GM19468 (cell line): ENCODE measurements around the gene TFF1.
"Not testable (repeated sequence)": the region's sequence is repeated elsewhere in the genome, so short reads cannot be mapped to it uniquely, and the experiment has no call there.

Experiments
- ATAC-seq: cut with Tn5 transposase; IDR thresholded peaks from one replicate; pipeline ENCODE4 v1.9.1; 2021; ENCODE audit warnings: mild to moderate bottlenecking, moderate library complexity, moderate number of reproducible peaks; ENCODE audit not compliant: unreplicated experiment; ENCODE audit errors: extremely low read depth

The TFF1 gene

DNA sequence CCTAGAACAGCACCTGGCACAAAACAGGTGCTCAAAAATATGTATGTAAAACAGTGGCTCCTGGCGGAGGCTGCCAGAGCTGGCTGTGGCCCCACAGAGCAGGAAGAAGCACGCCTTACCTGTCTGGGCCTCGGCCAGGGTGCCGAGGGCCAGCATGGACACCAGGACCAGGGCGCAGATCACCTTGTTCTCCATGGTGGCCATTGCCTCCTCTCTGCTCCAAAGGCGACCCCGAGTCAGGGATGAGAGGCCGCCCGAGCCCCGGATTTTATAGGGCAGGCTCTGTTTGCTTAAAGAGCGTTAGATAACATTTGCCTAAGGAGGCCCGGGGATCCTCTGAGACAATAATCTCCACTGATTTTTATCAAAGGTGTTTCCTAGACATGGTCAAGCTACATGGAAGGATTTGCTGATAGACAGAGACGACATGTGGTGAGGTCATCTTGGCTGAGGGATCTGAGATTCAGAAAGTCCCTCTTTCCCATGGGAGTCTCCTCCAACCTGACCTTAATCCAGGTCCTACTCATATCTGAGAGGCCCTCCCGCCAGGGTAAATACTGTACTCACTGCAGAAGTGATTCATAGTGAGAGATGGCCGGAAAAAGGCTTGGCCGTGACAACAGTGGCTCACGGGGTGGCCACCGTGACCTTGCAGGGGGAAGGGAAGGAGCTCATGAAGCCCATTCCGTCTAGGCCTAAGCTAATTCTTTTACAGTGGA, at the start of gene TFF1:
Gene TFF1 (minus strand): TSS at position 244 of the 719 bp plus-strand sequence. CDS start 40 bp downstream, at position 204.
- no peak for ATAC-seq

- ATAC-seq = peak; percentile 54
Observed at GRCh38 chr21:42414928-42415769, 48.8 kb upstream of the TFF1 start.

DNA sequence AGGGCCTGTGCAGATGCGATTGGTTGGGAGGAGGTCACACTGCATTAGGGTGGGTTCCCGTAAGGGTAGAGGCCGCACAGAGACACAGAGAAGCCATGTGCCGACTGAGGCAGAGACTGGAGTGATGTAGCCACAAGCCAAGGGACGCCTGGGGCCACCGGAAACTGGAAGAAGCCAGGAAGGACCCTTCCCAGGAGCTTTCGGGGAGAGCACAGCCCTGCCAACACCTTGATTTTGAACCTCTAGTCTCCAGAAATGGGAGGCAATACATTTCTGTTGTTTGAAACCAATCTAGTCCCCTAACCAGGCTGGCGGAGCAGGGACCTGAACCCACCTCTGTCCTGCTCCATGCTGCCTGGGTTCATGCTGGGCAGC, 48.2 kb upstream of the TFF1 start:
- ATAC-seq = no peak

GRCh38 chr21:42414066-42414465, 47.7 kb upstream of the TFF1 start:
- ATAC-seq = no peak

DNA sequence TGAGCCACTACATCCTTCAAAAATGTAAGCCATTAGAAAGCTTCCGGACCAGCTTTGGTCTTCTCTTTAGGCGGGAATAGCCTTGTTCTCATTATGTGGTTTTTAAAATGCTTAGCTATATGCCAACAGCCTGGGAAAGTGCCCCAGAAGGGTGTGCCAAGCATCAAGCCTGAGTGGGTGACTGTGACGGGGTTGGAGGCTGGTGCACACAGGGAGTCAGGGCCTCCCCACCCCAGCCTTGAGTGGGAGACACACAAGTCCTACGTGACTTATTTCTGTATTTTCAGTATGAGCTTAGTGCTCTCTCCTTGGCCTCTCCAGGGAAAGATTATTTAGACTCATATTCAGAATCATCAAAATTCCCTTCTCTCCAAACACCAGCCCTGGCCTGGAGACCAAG, 47.2 kb upstream of the TFF1 start:
- no peak for ATAC-seq

- ATAC-seq = no peak
Observed at GRCh38 chr21:42413093-42413492, 46.8 kb upstream of the TFF1 start.

GRCh38 chr21:42412636-42412933, 46.2 kb upstream of the TFF1 start:
- no peak for ATAC-seq

DNA sequence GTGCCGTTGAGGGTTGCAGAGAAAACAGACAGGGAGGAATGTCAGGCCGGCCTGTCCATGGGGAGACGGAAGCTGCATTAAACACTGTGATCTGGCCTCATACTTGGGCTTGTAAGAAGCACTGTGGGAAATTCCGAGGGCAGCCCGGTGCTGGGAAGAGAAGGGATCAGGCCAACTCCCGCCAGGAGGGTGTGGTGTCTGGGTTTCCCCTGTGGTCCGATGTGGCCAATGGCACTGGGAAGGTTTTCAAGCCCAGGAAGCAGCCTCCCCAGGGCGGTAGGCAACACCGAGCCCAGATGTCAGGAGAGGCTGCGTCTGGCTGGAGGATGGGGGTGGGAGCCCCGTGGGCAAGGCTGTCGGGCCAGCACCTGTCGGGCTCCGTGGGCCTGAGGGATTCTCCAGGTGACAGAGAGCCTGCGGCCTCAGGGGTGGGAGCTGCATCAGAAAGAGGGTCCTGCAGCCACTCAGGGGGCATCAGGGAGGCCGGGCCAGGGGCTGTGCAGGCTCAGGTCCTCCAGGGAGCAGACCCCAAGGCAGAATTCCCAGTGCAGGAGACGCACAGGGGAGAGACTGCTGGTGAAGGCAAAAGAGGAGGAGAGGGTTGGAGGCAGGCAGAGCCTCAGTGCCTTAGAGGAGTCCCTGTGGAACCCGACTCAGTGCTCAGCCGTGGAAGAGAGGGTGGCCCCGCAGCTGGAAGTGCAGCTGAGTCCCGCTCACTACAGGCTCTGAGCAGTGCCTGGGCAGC, 45.7 kb upstream of the TFF1 start:
- no peak for ATAC-seq

GRCh38 chr21:42411197-42411869, 45.0 kb upstream of the TFF1 start:
- ATAC-seq = no peak

DNA sequence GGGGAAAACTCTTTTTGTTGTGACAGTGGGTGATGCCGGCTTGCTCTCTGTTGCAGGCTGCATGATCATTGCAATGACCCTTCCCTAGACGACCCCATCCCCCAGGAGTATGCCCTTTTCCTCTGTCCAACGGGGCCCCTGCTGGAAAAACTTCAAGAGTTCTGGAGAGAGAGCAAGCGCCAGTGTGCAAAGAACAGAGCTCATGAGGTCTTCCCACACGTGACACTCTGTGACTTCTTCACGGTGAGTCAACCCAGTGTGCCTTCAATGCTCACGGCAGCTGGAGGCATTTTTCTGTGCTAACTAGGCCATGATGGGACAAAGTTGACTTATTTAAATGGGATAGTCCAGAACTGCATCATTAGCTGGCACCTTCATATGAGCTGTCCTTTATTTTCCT, 43.0 kb upstream of the TFF1 start:
- ATAC-seq = no peak

DNA sequence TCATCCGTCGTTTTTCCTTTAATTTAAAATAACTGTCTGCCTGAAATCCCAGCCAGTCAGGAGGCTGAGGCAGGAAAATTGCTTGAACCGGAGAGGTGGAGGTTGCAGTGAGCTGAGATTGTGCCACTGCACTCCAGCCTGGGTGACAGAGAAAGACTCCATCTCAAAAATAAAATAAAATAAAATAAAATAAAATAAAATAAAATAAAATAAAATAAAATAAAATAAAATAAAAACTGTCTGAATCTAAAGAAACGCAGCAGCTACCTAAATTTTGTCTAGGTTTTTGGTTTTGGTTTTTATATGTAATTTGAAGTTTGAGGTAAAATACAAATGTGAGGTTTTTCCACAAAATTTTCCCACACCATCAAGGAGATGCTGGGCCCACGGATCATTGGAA, 42.4 kb upstream of the TFF1 start:
- not testable (repeated sequence) for ATAC-seq

DNA sequence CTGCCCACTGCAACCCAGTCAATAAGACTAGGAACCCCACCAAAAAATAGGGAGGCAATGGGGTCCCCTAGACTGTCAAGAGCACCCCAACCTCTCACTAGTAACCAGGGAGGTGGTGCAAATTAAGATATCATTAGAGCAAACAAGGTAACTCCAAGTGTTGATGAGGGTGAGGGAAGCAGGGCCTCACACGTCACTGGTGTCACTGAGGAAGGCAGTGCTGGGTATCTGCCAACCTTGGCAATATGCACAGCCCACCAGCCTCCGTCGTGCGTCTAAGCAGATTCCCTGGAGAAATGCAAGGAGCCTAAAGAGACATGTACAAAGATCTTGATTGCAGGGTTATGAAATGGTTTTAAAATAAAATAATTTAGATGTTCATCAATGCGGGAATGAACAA, 41.1 kb upstream of the TFF1 start:
- no peak for ATAC-seq

DNA sequence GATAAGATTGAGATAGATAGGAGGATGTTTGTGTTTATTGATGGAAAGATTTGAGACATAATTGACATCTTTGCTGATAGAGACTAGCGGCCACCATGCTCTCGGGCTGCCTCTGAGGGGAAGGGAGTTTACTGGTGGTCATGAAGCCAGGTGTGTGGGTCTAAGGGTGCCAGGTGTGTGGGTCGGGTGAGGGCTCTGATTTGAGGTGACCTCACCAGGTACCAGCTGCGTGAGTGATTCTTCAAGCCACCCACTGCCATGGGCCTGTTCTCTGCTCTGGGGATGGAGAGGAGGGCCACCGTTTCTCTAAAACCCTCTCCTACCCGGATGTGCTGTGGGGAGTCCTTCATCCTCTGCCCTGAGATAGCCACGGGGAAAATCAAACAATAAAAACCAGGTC, 40.5 kb upstream of the TFF1 start:
- ATAC-seq = no peak

GRCh38 chr21:42406201-42406621, 39.9 kb upstream of the TFF1 start:
- ATAC-seq = no peak

GRCh38 chr21:42405064-42406013, 39.0 kb upstream of the TFF1 start:
- no peak for ATAC-seq

DNA sequence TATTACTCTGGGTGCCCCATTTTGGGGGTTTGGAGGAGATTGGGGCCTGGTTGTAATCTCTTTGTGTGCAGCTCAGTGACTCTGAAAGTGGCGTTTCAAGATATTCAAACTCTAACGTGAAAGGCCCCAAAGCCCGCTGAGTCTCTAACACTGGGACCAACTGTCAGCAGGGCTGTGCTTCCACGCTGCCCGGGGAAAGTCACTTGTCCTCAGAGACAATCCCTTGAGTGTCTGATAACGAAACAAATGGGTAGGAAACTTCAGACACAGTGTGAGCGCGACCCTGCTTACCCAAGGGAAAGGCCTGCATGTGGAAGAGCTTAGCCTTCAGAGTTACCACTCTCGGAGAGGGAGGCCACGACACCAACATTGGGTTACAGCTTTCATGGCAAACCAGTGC, 38.2 kb upstream of the TFF1 start:
- no peak for ATAC-seq

GRCh38 chr21:42403611-42404231, 37.4 kb upstream of the TFF1 start, which contains the start of gene UBASH3A:
TSS of gene UBASH3A (plus strand) at chr21:42403902. CDS start at chr21:42403946, 44 bp downstream.
- no peak for ATAC-seq

- ATAC-seq = no peak
Observed at GRCh38 chr21:42401820-42402251, 35.5 kb upstream of the TFF1 start.

DNA sequence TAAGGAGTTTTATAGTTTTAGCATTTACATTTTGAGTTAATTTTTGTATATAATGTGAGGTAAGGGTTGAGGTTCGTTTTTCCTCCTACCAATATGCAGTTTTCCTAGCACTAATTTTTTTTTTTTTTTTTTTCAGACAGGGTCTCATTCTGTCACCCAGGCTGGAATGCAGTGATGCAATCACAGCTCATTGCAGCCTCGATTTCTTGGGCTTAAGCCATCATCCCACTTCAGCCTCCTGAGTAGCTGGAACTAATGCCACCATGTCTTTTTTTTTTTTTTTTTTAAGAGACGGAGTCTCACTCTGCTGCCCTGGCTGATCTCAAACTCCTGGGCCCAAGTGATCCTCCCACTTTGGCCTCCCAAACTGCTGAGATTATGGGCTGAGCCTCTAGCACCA, 34.8 kb upstream of the TFF1 start:
- ATAC-seq = no peak
